ENCODE results near the gene KLHL1. TPM values are rescaled to one million over a fixed set of nuclear protein-coding genes. Genes with fewer than 3 reads are reported as not detected.

The KLHL1 gene
- total and polyA plus RNA-seq, 2 of the 4 experiments (the other 2 are of a cell fraction): not detected

DNA sequence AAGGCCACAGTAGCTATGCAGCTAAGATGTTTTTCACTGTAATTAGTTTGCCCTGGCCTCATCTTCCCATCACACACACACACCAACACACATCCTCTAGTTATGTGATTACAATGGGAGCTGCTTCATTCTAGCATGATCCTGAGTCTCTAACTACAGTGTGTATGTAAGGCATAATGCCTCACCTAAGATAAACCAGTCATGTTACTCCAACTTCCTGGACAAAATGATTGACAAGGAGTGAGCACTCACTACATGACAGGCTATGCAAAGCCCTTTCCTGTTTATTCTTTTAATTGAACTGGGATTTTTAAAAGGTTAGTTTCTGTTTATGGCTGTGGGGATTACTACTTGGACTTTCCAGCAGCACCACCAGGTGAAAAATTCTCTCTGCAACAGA lies 401.4 kb downstream of the KLHL1 start:
- ChIA-PET POLR2A (ENCODE audit: unreplicated experiment) (no interaction called here), CTCF (no interaction called here)
- H2BK20ac ChIP-seq (ENCODE audit: low read depth, low read length): no peak overlapping the region
- no peak for ATAC-seq (ENCODE audit: low read depth)
- H2AK5ac ChIP-seq (ENCODE audit: low read depth, low read length): no peak overlapping the region
- H3K23ac ChIP-seq (ENCODE audit: low read depth, low read length): no peak overlapping the region
- H3K36me3 ChIP-seq (ENCODE audit: control insufficient read depth, insufficient read depth, low read length): no peaks in the 10 kb centered on the region
- no peak overlapping the region for H2AK9ac ChIP-seq (replicated peaks; ENCODE audit: low read depth, low read length, poor library complexity)
- intact Hi-C loops (cut with micrococcal nuclease) (no loop called here), in situ Hi-C loops (cut with MboI; ENCODE audit: low sequenced_read_pairs) (no loop called here), dilution Hi-C loops (cut with HindIII; ENCODE audit: low sequenced_read_pairs, unreplicated experiment) (no loop called here)
- H3K14ac ChIP-seq (replicated peaks; ENCODE audit: low read depth, low read length): no peak overlapping the region
- no peak overlapping the region for H3K18ac ChIP-seq (ENCODE audit: low read depth, low read length)
- no peak overlapping the region for H3K27ac ChIP-seq (ENCODE audit: insufficient read depth, low read length)
- no peak overlapping the region for H2AFZ ChIP-seq (replicated peaks; ENCODE audit: low read length, poor library complexity)
- no peaks in the 10 kb centered on the region for H3K79me1 ChIP-seq (ENCODE audit: low read depth in 1 of 2, low read length in 2 of 2)
- no peak overlapping the region for H4K5ac ChIP-seq (ENCODE audit: low read depth, low read length)
- no peaks in the 10 kb centered on the region for H3K27me3 ChIP-seq (ENCODE audit: control insufficient read depth, insufficient read depth, low read length)
- H3K9ac ChIP-seq (ENCODE audit: low read depth, low read length): no peak overlapping the region
- DNase-seq: no peak
- no peak overlapping the region for H3K4me2 ChIP-seq (ENCODE audit: low read depth, low read length)
- H4K8ac ChIP-seq (ENCODE audit: low read depth in 2 of 2, low read length in 2 of 2): no peak overlapping the region
- BruUV-seq (replicated peaks): no TSS peak
- H4K91ac ChIP-seq (ENCODE audit: insufficient read depth, low read depth, low read length): no peak overlapping the region
- TF ChIP-seq NFE2L2 (IDR thresholded peaks at IDR 0.05; ENCODE audit: low read depth, low read length): no peak
- TF ChIP-seq POLR2A (IDR thresholded peaks at IDR 0.05; ENCODE audit: low read depth, low read length): no peak
- no peak for TF ChIP-seq RFX5 (IDR thresholded peaks at IDR 0.05; ENCODE audit: low read depth, low read length)
- TF ChIP-seq SMC3 (IDR thresholded peaks at IDR 0.05; ENCODE audit: low read depth, low read length): no peak
- TF ChIP-seq, protein P1, sequence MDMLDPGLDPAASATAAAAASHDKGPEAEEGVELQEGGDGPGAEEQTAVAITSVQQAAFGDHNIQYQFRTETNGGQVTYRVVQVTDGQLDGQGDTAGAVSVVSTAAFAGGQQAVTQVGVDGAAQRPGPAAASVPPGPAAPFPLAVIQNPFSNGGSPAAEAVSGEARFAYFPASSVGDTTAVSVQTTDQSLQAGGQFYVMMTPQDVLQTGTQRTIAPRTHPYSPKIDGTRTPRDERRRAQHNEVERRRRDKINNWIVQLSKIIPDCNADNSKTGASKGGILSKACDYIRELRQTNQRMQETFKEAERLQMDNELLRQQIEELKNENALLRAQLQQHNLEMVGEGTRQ (IDR thresholded peaks at IDR 0.05; ENCODE audit: low read depth, low read length): no peak
- no peak for TF ChIP-seq CHD1 (IDR thresholded peaks at IDR 0.05; ENCODE audit: low read depth, low read length)
- no peak for TF ChIP-seq BHLHE40 (IDR thresholded peaks at IDR 0.05; ENCODE audit: low read depth, low read length)
- TF ChIP-seq RAD21 (IDR thresholded peaks at IDR 0.05; ENCODE audit: low read length): no peak
- no peak for TF ChIP-seq MAZ (IDR thresholded peaks at IDR 0.05; ENCODE audit: borderline replicate concordance, low read depth, low read length)
- TF ChIP-seq, protein P2, sequence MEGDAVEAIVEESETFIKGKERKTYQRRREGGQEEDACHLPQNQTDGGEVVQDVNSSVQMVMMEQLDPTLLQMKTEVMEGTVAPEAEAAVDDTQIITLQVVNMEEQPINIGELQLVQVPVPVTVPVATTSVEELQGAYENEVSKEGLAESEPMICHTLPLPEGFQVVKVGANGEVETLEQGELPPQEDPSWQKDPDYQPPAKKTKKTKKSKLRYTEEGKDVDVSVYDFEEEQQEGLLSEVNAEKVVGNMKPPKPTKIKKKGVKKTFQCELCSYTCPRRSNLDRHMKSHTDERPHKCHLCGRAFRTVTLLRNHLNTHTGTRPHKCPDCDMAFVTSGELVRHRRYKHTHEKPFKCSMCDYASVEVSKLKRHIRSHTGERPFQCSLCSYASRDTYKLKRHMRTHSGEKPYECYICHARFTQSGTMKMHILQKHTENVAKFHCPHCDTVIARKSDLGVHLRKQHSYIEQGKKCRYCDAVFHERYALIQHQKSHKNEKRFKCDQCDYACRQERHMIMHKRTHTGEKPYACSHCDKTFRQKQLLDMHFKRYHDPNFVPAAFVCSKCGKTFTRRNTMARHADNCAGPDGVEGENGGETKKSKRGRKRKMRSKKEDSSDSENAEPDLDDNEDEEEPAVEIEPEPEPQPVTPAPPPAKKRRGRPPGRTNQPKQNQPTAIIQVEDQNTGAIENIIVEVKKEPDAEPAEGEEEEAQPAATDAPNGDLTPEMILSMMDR (conservative IDR thresholded peaks at IDR 0.05; ENCODE audit: low read depth, low read length): no peak
- no peak for TF ChIP-seq RCOR1 (IDR thresholded peaks at IDR 0.05; ENCODE audit: insufficient replicate concordance, low read length)
- H4K20me1 ChIP-seq (ENCODE audit: insufficient read depth, low read length): no peaks in the 10 kb centered on the region
- H2BK15ac ChIP-seq (ENCODE audit: low read depth, low read length): no peak overlapping the region
- no peak overlapping the region for H3K56ac ChIP-seq (ENCODE audit: extremely low read depth, insufficient read depth, low read length)
- no peak overlapping the region for H2BK5ac ChIP-seq (ENCODE audit: low read depth, low read length, poor library complexity, severe bottlenecking)
- no peak overlapping the region for H3K4ac ChIP-seq (ENCODE audit: low read depth, low read length)
- H2BK120ac ChIP-seq (ENCODE audit: low read depth, low read length): no peak overlapping the region
- H3K4me3 ChIP-seq (ENCODE audit: insufficient read depth, low read depth, low read length): no peak overlapping the region
- H3K4me1 ChIP-seq (ENCODE audit: control insufficient read depth, insufficient read depth, low read length): no peaks in the 10 kb centered on the region
- no peaks in the 10 kb centered on the region for H3K9me1 ChIP-seq (ENCODE audit: insufficient read depth, low read length)
- 0 out of 2 replicates have a peak, but pooled peaks cover 2% of the 10 kb centered on the region for H3K9me3 ChIP-seq (ENCODE audit: control insufficient read depth, insufficient read depth, low read length)
